IPS-NIHi7 (cell line): ENCODE results near the gene VWCE.
"Not testable (repeated sequence)": the region's sequence is repeated elsewhere in the genome, so short reads cannot be mapped to it uniquely, and the experiment has no call there.

Source experiments
- DNase-seq: peaks from one replicate; pipeline ENCODE4 v3.0.0; 2012; ENCODE audit warnings: mixed read lengths; ENCODE audit errors: extremely low spot score

Gene VWCE

GRCh38 chr11:61211327-61211952 is 83.7 kb downstream of the VWCE start:
- DNase-seq, result not testable (repeated sequence)

- not testable (repeated sequence) for DNase-seq
Observed at GRCh38 chr11:61210629-61211028, 84.5 kb downstream of the VWCE start.
